ENCODE data around the gene KCTD12. TPM values are rescaled to one million over a fixed set of nuclear protein-coding genes. Genes with fewer than 3 reads are reported as not detected.

Gene KCTD12
- total RNA-seq, 1 experiment from 2014 or later: 6.7 TPM

- TF ChIP-seq AFF4 (CRISPR knock-in tag; IDR thresholded peaks at IDR 0.05; ENCODE audit: borderline replicate concordance) (no peak), KAT7 (CRISPR knock-in tag; IDR thresholded peaks at IDR 0.05; ENCODE audit: borderline replicate concordance) (no peak)
These were observed 6.9 kb downstream of the KCTD12 start (continued) for GRCh38 chr13:76879203-76879882.

- Mint-ChIP-seq H3K27ac (no peak overlapping the region), H3K4me1 (no peaks in the 10 kb centered on the region), H3K4me3 (no peak overlapping the region), H3K27me3 (ENCODE audit: low read depth) (no peaks in the 10 kb centered on the region), H3K36me3 (no peaks in the 10 kb centered on the region), H3K9me3 (peaks cover 3% of the 10 kb centered on the region; the same call in 1 of the 2 replicates)
- POLR2A ChIA-PET: no interaction called here
- CTCF ChIA-PET: no interaction called here
- ATAC-seq: no peak
- no peak for DNase-seq (ENCODE audit: low spot score)
- TF ChIP-seq, protein P1, sequence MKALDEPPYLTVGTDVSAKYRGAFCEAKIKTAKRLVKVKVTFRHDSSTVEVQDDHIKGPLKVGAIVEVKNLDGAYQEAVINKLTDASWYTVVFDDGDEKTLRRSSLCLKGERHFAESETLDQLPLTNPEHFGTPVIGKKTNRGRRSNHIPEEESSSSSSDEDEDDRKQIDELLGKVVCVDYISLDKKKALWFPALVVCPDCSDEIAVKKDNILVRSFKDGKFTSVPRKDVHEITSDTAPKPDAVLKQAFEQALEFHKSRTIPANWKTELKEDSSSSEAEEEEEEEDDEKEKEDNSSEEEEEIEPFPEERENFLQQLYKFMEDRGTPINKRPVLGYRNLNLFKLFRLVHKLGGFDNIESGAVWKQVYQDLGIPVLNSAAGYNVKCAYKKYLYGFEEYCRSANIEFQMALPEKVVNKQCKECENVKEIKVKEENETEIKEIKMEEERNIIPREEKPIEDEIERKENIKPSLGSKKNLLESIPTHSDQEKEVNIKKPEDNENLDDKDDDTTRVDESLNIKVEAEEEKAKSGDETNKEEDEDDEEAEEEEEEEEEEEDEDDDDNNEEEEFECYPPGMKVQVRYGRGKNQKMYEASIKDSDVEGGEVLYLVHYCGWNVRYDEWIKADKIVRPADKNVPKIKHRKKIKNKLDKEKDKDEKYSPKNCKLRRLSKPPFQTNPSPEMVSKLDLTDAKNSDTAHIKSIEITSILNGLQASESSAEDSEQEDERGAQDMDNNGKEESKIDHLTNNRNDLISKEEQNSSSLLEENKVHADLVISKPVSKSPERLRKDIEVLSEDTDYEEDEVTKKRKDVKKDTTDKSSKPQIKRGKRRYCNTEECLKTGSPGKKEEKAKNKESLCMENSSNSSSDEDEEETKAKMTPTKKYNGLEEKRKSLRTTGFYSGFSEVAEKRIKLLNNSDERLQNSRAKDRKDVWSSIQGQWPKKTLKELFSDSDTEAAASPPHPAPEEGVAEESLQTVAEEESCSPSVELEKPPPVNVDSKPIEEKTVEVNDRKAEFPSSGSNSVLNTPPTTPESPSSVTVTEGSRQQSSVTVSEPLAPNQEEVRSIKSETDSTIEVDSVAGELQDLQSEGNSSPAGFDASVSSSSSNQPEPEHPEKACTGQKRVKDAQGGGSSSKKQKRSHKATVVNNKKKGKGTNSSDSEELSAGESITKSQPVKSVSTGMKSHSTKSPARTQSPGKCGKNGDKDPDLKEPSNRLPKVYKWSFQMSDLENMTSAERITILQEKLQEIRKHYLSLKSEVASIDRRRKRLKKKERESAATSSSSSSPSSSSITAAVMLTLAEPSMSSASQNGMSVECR (CRISPR knock-in tag; IDR thresholded peaks at IDR 0.05; ENCODE audit: borderline replicate concordance): no peak
- TF ChIP-seq USF1 (CRISPR knock-in tag; IDR thresholded peaks at IDR 0.05) (no peak), ZNF138 (CRISPR knock-in tag; conservative IDR thresholded peaks at IDR 0.05) (no peak), MLX (CRISPR knock-in tag; IDR thresholded peaks at IDR 0.05) (no peak), GTF2I (CRISPR knock-in tag; conservative IDR thresholded peaks at IDR 0.05) (no peak), ZNF532 (CRISPR knock-in tag; IDR thresholded peaks at IDR 0.05; ENCODE audit: borderline replicate concordance) (no peak), ERG (CRISPR knock-in tag; IDR thresholded peaks at IDR 0.05) (no peak), ETV6 (CRISPR knock-in tag; IDR thresholded peaks at IDR 0.05) (no peak)
- TF ChIP-seq, protein P2, sequence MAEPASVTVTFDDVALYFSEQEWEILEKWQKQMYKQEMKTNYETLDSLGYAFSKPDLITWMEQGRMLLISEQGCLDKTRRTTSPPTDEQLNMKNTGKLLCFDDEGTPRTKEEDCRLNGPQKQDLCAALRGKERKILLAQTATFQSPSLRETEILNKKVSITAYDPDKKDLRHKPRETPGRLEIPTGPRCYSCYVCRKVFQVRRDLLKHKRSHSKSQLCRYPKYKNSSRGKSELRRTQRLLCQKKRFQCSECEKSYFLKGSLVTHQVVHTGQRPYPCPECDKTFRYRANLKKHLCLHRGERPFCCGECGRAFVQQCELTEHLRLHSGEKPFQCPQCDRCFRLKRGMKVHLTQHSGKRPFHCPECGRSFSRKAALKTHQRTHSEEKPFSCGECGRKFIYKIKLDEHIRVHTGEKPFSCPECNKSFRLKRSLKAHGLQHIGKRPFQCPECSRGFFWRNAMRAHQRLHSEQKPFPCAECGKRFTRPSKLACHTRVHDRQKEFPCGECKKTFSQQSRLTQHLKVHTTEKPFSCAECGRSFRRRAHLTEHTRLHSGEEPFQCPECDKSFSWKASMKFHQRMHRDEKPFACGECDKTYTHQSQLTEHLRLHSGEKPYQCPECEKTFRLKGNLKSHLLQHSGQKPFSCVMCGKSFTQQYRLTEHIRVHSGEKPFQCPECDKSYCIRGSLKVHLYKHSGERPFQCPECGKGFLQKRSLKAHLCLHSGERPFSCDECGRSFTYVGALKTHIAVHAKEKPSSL (CRISPR knock-in tag; conservative IDR thresholded peaks at IDR 0.05): no peak
- TF ChIP-seq, protein P3, sequence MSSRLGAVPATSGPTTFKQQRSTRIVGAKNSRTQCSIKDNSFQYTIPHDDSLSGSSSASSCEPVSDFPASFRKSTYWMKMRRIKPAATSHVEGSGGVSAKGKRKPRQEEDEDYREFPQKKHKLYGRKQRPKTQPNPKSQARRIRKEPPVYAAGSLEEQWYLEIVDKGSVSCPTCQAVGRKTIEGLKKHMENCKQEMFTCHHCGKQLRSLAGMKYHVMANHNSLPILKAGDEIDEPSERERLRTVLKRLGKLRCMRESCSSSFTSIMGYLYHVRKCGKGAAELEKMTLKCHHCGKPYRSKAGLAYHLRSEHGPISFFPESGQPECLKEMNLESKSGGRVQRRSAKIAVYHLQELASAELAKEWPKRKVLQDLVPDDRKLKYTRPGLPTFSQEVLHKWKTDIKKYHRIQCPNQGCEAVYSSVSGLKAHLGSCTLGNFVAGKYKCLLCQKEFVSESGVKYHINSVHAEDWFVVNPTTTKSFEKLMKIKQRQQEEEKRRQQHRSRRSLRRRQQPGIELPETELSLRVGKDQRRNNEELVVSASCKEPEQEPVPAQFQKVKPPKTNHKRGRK (CRISPR knock-in tag; IDR thresholded peaks at IDR 0.05; ENCODE audit: borderline replicate concordance): no peak
These were observed 8.2 kb downstream of the KCTD12 start for GRCh38 chr13:76878043-76878442.

All from WTC11 (cell line).